ENCODE results near the gene FERD3L.
"Not testable (repeated sequence)": the region's sequence is repeated elsewhere in the genome, so short reads cannot be mapped to it uniquely, and the experiment has no call there.

The FERD3L gene

DNA sequence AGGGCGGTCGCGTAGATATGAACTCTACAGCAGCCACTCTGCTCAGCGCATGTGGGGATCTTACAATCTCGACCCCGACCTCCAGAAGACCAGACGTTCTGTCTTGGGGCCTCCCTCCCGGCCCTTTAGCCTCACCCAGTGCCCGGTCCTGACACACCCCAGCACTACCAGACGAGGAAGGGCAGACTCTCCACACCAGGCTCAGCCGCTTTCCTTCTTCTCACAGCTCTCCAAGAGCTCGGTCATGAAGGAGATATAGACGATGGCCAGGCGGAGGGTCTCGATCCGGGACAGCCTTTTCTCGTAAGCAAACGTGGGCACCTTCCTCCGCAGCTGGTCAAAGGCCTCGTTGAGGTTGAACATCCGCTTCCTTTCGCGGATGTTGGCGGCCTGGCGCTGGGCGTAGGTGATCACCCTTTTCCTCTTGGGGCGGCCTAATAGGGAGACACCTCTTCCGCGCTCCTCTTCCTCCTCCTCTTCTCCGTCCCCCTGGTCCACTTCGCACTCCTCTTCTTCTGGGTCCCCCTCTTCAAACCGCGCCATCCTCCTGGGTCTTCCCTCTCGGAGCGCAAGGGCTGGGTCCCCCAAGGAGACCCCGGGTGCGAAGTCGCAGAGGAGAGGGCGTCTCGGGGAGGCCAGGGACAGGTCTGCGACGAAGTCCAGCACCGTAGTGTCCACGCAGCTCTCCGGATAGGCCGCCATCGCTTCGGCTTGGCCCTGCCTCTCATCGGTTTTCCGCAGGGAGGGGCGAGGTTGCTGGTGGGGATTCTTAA, at the start of gene FERD3L:
Gene FERD3L, minus strand, starts transcription at position 761 of the 773 bp plus-strand sequence. Its CDS starts 59 bp downstream, at position 702.
- no peak for DNase-seq (ENCODE audit: low read depth)

GRCh38 chr7:19194417-19194816, 49.2 kb upstream of the FERD3L start:
- DNase-seq (ENCODE audit: low read depth) = not testable (repeated sequence)

DNA sequence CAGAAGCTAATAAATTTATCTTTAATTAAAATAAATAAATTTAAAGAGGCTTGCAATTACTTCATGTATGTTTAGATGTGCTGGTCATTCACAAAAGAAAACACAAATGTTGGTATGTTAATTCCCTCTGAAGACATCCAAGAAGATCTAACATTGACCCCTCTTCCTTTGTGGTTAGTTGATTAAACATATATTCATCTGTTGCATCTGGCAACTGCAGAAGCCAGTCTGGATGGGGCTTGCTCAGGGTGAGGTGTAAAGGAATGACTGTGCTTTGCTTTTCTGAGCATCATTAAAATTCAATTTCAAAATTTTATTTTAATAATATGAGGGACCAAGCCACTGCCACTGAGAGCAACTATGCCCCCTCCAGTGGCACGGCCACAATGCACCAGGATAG, 36.4 kb upstream of the FERD3L start:
- no peak for DNase-seq (ENCODE audit: low read depth)

DNA sequence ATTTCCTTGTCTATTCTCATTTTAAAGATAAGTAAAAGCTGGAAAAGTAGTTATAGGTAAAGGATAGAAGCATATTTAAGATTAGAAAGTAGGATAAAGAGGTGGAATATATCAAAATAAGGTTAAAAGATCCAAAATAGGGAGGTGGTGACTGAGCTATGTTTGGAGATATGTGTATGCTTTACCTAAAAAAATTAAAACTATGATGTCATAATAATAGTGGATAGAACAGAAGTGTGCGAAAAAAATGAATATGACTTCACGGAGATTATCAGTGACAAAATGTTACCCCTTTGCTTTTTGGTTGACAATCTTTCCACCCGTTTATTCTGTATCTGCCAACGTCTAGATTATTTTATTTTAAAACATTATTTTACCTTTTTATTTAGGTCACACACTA, 33.4 kb upstream of the FERD3L start:
- DNase-seq (ENCODE audit: low read depth) = no peak

- no peak for DNase-seq (ENCODE audit: low read depth)
Measured at GRCh38 chr7:19177269-19177668, 32.0 kb upstream of the FERD3L start.

DNA sequence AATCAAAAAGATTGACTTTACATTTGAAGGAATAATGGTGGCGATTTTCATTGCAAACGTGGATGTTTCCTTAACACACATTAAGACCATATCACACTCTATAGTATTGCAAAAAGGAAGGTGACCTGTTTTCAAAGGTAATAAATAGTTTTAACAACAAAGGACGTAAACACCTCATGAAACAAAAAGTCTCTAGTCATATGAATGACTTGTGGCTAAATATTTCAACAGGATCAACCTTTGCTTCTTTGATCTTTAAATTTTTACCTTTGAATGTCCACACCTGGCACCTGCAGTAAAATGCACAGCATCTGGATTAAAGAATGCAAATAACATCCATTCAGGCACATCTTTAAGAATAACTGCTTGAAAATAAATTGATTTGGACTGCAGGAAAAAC, 30.0 kb upstream of the FERD3L start:
- no peak for DNase-seq (ENCODE audit: low read depth)

DNA sequence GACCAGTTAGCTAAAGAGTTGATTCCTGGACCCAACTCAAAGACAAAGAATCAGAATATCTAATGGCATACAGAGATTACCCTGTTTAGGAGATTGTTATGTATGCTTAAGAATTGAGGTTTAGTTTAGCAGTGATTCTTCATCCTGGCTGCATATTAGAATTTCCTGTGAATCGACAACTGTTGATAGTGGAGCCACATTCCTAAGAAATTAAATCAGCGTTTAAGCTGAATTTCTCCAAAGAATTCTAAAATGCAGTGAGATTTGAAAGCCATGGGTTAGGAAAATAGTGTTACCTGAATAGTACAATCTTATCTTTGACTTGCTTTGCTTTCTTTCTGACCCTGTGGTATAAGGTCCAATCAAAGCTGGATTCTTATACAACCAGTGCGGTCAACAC, 16.4 kb upstream of the FERD3L start:
- no peak for DNase-seq (ENCODE audit: low read depth)

GRCh38 chr7:19146699-19147098, 1.5 kb upstream of the FERD3L start:
- DNase-seq (ENCODE audit: low read depth) = no peak

DNA sequence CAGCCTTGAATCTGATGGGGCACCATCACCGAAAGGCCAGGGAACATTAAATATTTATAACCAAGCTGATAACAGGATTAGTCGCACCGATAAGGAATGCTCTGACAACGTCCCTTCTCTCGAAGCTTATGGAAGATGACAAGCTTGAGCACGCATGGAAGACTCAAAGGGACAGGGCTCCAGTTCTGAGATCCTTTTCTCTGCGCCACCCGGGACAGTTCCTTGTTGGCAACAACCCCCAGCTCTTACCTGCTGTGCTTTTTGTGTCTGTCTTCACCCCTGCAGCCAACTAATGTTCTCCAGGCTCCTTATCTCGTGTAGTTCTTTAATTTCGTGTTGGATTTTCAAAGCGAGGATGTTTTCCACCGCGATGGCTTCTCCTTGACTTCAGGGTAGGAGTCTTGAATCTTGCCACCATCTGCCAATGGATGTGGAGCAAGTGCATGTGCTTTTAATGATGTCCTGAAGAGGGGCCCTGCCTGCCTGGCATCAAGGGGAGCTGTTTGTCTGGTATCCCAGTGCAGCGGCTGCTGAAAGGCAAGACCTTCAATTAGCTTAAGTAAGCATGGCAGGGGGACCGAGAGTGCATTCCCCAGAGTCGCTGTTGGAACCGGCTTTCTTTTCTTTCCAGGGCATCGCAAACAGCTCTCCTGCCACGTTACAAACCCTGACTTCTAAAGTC, 354 bp upstream of the FERD3L start:
- no peak for DNase-seq (ENCODE audit: low read depth)

DNA sequence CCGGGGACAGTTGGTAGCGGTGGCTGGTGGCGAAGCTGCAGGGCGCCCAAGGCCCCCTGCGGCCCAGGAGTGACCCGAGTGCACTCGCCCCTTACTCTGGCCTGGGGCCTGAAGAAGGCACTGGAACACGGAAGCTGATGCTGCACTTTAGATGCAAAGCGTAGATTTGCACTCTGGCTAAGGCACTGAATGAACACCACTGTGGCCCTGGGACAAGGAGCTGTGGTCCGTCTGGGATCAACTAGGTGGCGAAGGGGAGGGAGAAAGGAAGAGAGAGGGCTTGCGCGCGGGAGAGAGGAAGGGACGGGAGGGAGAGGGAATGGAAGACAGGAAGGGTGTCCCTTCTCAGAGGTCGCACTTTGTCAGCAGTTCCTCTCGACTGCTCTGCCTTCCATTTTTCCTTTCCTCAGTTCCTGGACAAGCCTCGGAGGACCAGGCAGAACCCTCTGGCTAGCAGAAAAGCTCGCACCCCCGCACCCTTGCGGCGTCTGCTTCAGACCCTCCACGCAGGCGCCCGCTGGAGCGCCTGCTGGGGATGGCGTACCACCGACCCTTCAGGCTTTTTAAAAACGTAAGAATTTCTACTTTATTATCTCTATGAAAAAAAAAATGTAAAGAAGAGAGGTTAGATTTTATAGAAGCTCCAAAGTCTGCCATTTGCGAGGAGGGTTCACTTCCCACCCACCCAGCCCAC, 1.2 kb downstream of the FERD3L start:
- no peak for DNase-seq (ENCODE audit: low read depth)

- no peak for DNase-seq (ENCODE audit: low read depth)
Measured at GRCh38 chr7:19139706-19140327, 5.4 kb downstream of the FERD3L start.

DNA sequence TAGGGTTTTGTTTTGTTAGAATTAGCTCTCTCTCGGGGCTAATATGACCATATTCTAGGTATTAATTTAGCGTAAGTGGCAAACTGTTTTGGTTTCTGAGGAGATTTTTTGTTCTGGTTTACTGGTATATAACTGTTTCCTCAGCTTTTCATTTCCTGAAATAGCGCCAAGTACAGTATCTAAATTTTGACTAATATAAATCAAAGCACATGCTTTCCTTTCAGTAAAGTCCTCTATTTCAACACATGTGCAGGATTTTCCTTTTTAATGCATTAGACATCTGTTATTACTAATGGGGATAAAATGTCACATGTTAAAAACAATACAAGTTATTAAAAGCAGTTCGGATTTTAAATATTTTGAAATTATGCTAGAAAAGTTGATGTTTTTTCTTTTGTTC, 11.3 kb downstream of the FERD3L start:
- DNase-seq (ENCODE audit: low read depth) = no peak

DNA sequence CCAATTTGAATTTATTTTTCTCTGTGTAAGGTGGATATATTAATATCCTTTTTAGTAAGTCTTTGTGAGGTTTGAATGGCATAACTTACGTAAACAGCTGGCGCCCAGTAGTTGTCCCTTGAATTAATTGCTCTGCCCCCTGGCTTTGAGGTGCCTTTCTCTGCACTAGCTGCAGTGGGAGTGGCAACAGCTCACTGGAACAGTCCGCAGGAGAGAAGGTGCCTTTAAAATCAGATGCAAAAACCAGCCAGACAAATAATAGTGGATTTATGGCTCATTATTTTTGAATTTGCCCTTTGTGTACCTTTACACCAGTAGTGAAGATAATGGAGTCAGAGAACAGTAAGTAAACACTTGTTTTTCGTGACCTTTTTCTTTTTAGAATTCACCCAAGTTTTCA, 11.8 kb downstream of the FERD3L start:
- DNase-seq (ENCODE audit: low read depth) = no peak

- DNase-seq (ENCODE audit: low read depth) = no peak
Measured at GRCh38 chr7:19128856-19129255, 16.4 kb downstream of the FERD3L start.

GRCh38 chr7:19121977-19122588, 23.1 kb downstream of the FERD3L start:
- no peak for DNase-seq (ENCODE audit: low read depth)

GRCh38 chr7:19119870-19120486, 25.2 kb downstream of the FERD3L start:
- DNase-seq (ENCODE audit: low read depth) = no peak

- no peak for DNase-seq (ENCODE audit: low read depth)
Measured at GRCh38 chr7:19119372-19119771, 25.8 kb downstream of the FERD3L start.

DNA sequence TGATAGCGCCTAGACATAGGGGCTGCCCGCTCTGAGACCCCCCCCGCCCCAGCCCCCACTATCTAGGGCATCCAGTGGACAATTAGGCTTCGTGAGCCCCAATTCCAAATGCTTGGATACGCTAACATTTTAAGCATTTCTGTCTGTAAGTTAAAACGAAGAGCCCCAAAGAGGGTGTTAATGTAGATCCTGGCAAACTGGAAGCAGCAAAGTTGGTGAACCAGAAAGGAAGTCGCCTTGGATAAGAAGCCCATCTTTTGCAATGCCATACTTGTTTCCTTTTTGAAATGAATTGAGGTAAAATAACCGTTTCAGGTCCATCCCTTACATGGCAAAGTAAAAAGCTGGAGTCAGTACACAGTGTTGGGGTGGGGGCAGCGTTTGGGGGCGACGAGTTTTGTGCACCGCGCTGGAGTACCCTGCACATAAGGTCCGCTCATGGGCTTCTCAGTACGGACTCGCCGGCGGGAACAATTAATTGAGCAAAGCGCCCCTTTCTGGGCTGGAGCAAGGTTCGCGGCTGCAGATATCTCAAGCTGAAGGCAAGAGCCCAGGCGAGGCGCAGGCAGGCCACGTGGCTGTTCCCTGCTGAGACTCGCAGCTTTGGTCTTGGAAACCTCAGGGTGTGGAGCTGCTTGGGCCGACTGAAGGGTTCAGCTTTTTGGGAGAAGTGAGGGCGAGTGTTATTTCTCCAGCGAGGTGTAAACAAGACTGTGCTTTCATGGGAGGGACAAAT, 26.4 kb downstream of the FERD3L start:
- no peak for DNase-seq (ENCODE audit: low read depth)

- no peak for DNase-seq (ENCODE audit: low read depth)
Measured at GRCh38 chr7:19117870-19118608, 27.2 kb downstream of the FERD3L start.

All from activated T-helper 1 cell treated with Interleukin-2 at 50 U/mL for 16 hours (primary cell).